ENCODE results near the gene SEC22C. TPM values are rescaled to one million over a fixed set of nuclear protein-coding genes. Genes with fewer than 3 reads are reported as not detected.

SEC22C gene
- total and polyA plus RNA-seq, 2 of the 13 experiments (the other 11 are each of a cell fraction or from before 2014, with no cell fraction given), result 20.0 to 40.0 TPM

- TF ChIP-seq HNRNPLL (IDR thresholded peaks at IDR 0.05; ENCODE audit: low read depth, low read length, poor library complexity, severe bottlenecking), result peak; percentile 97
- no peak for TF ChIP-seq ZSCAN30 (CRISPR knock-in tag; IDR thresholded peaks at IDR 0.05)
- no peak for TF ChIP-seq SMAD9 (CRISPR knock-in tag; IDR thresholded peaks at IDR 0.05)
- TF ChIP-seq HMGXB3 (CRISPR knock-in tag; IDR thresholded peaks at IDR 0.05; ENCODE audit: borderline replicate concordance), result peak; percentile 97
- TF ChIP-seq RAD51 (IDR thresholded peaks at IDR 0.05; ENCODE audit: borderline replicate concordance), result no peak
- TF ChIP-seq HMGA1 (CRISPR knock-in tag; conservative IDR thresholded peaks at IDR 0.05), result no peak
- TF ChIP-seq ZNF263 (CRISPR knock-in tag; IDR thresholded peaks at IDR 0.05), result no peak
- 0 out of 2 replicates have a peak, but pooled peaks have one; percentile 50 for TF ChIP-seq MEIS1 (CRISPR knock-in tag; IDR thresholded peaks at IDR 0.05; ENCODE audit: borderline replicate concordance)
- TF ChIP-seq TCF12 (IDR thresholded peaks at IDR 0.05), result no peak
- no peak for TF ChIP-seq TCF12 (CRISPR knock-in tag; IDR thresholded peaks at IDR 0.05)
- TF ChIP-seq ZNF713 (CRISPR knock-in tag; IDR thresholded peaks at IDR 0.05), result no peak
- TF ChIP-seq NPAS2 (CRISPR knock-in tag; IDR thresholded peaks at IDR 0.05; ENCODE audit: borderline replicate concordance), result no peak
- no peak for TF ChIP-seq RFXANK (CRISPR knock-in tag; IDR thresholded peaks at IDR 0.05)
- TF ChIP-seq RBFOX2 (IDR thresholded peaks at IDR 0.05; ENCODE audit: low read depth, low read length), result peak; percentile 90
- peak; percentile 79 for TF ChIP-seq WIZ (CRISPR knock-in tag; IDR thresholded peaks at IDR 0.05)
- TF ChIP-seq BCLAF1 (IDR thresholded peaks at IDR 0.05), result no peak
- peak; percentile 29 for TF ChIP-seq RXRB (CRISPR knock-in tag; IDR thresholded peaks at IDR 0.05; ENCODE audit: borderline replicate concordance)
- no peak for TF ChIP-seq HMG20A (CRISPR knock-in tag; IDR thresholded peaks at IDR 0.05; ENCODE audit: borderline replicate concordance)
- TF ChIP-seq ZNF747 (CRISPR knock-in tag; IDR thresholded peaks at IDR 0.05; ENCODE audit: borderline replicate concordance), result peak; percentile 55
- TF ChIP-seq ZNF232 (CRISPR knock-in tag; IDR thresholded peaks at IDR 0.05; ENCODE audit: borderline replicate concordance), result no peak
- TF ChIP-seq GATA4 (IDR thresholded peaks at IDR 0.05; ENCODE audit: borderline replicate concordance, low read depth), result 0 out of 2 replicates have a peak, but pooled peaks have one; percentile 26
- 0 out of 2 replicates have a peak, but pooled peaks have one; percentile 15 for TF ChIP-seq ZBTB37 (CRISPR knock-in tag; IDR thresholded peaks at IDR 0.05)
Observed at GRCh38 chr3:42581709-42582473, at the start of gene SEC22C (continued).

Data from HepG2 (cell line).